ENCODE results near the gene ATP8B3. TPM values are rescaled to one million over a fixed set of nuclear protein-coding genes. Genes with fewer than 3 reads are reported as not detected.

The ATP8B3 gene
- total and polyA plus RNA-seq, 10 of the 15 experiments (the other 5 are each of a cell fraction or from before 2014, with no cell fraction given): 0.13 to 1.7 (median 0.52) TPM

- 61% methylated on average over 19 of the region's 19 CpGs for WGBS (ENCODE audit: insufficient coverage, insufficient replicate concordance, low lambda C conversion rate, missing lambda C conversion rate)
Measured at GRCh38 chr19:1810439-1811160, 1.5 kb downstream of the ATP8B3 start.

More at GRCh38 chr19:1810439-1811160, 1.5 kb downstream of the ATP8B3 start:
- Histone ChIP-seq H3K27ac (ENCODE audit: control insufficient read depth, insufficient read depth) (no peak overlapping the region), H3K9ac (ENCODE audit: control insufficient read depth, insufficient read depth, low read length) (no peak overlapping the region), H4K20me1 (ENCODE audit: control insufficient read depth, insufficient read depth) (no peaks in the 10 kb centered on the region), H2AFZ (ENCODE audit: control insufficient read depth, low read depth, low read length) (no peak overlapping the region), H3K27me3 (replicated peaks in 1 of 2; ENCODE audit: control insufficient read depth in 2 of 2, insufficient read depth in 2 of 2, low read length in 1 of 2) (no peaks in the 10 kb centered on the region), H3K9me3 (replicated peaks; ENCODE audit: control insufficient read depth, insufficient read depth, low read length) (no peaks in the 10 kb centered on the region), H3K79me2 (ENCODE audit: control insufficient read depth, insufficient read depth, low read length) (no peaks in the 10 kb centered on the region), H3K4me1 (ENCODE audit: control insufficient read depth, insufficient read depth, low read length) (peaks cover 3% of the 10 kb centered on the region; the same call in 1 of the 2 replicates), H3K4me3 (no peak overlapping the region), H3K4me2 (ENCODE audit: control insufficient read depth, insufficient read depth) (no peak overlapping the region), H3K36me3 (ENCODE audit: control insufficient read depth in 2 of 2, insufficient read depth in 2 of 2, low read length in 1 of 2) (no peaks in the 10 kb centered on the region)
- POLR2A ChIA-PET: interaction anchor here (0.6 kb wide), 1 partner anchor 198 kb away, joined by 3 read pairs; no protein-coding TSS in a partner anchor
- in situ Hi-C loops (cut with MboI): no loop called here
- SMC1A ChIA-PET (ENCODE audit: uncharacterized antibody, unreplicated experiment): no interaction called here
- intact Hi-C loops (cut with micrococcal nuclease; ENCODE audit: unreplicated experiment): no loop called here
- TF ChIP-seq, protein P1, sequence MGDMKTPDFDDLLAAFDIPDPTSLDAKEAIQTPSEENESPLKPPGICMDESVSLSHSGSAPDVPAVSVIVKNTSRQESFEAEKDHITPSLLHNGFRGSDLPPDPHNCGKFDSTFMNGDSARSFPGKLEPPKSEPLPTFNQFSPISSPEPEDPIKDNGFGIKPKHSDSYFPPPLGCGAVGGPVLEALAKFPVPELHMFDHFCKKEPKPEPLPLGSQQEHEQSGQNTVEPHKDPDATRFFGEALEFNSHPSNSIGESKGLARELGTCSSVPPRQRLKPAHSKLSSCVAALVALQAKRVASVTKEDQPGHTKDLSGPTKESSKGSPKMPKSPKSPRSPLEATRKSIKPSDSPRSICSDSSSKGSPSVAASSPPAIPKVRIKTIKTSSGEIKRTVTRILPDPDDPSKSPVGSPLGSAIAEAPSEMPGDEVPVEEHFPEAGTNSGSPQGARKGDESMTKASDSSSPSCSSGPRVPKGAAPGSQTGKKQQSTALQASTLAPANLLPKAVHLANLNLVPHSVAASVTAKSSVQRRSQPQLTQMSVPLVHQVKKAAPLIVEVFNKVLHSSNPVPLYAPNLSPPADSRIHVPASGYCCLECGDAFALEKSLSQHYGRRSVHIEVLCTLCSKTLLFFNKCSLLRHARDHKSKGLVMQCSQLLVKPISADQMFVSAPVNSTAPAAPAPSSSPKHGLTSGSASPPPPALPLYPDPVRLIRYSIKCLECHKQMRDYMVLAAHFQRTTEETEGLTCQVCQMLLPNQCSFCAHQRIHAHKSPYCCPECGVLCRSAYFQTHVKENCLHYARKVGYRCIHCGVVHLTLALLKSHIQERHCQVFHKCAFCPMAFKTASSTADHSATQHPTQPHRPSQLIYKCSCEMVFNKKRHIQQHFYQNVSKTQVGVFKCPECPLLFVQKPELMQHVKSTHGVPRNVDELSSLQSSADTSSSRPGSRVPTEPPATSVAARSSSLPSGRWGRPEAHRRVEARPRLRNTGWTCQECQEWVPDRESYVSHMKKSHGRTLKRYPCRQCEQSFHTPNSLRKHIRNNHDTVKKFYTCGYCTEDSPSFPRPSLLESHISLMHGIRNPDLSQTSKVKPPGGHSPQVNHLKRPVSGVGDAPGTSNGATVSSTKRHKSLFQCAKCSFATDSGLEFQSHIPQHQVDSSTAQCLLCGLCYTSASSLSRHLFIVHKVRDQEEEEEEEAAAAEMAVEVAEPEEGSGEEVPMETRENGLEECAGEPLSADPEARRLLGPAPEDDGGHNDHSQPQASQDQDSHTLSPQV (IDR thresholded peaks at IDR 0.05): no peak
- TF ChIP-seq NR2C1 (IDR thresholded peaks at IDR 0.05) (no peak), KLF5 (IDR thresholded peaks at IDR 0.05; ENCODE audit: partially characterized antibody) (no peak), MYC (IDR thresholded peaks at IDR 0.05; ENCODE audit: insufficient read depth, insufficient read length, insufficient replicate concordance, low read length, severe bottlenecking) (no peak), CHD2 (IDR thresholded peaks at IDR 0.05; ENCODE audit: borderline replicate concordance, low read depth, low read length) (no peak), REST (IDR thresholded peaks at IDR 0.05; ENCODE audit: low read depth, low read length) (no peak), MAX (IDR thresholded peaks at IDR 0.05; ENCODE audit: low read depth, low read length) (no peak), MTA2 (IDR thresholded peaks at IDR 0.05; ENCODE audit: low read depth) (no peak), ETV6 (conservative IDR thresholded peaks at IDR 0.05 in 1 of 2, IDR thresholded peaks at IDR 0.05 in 1 of 2; ENCODE audit: borderline replicate concordance in 1 of 2, low read depth in 1 of 2) (no peak), CREB1 (IDR thresholded peaks at IDR 0.05; ENCODE audit: low read depth) (no peak)
- TF ChIP-seq, protein P2, sequence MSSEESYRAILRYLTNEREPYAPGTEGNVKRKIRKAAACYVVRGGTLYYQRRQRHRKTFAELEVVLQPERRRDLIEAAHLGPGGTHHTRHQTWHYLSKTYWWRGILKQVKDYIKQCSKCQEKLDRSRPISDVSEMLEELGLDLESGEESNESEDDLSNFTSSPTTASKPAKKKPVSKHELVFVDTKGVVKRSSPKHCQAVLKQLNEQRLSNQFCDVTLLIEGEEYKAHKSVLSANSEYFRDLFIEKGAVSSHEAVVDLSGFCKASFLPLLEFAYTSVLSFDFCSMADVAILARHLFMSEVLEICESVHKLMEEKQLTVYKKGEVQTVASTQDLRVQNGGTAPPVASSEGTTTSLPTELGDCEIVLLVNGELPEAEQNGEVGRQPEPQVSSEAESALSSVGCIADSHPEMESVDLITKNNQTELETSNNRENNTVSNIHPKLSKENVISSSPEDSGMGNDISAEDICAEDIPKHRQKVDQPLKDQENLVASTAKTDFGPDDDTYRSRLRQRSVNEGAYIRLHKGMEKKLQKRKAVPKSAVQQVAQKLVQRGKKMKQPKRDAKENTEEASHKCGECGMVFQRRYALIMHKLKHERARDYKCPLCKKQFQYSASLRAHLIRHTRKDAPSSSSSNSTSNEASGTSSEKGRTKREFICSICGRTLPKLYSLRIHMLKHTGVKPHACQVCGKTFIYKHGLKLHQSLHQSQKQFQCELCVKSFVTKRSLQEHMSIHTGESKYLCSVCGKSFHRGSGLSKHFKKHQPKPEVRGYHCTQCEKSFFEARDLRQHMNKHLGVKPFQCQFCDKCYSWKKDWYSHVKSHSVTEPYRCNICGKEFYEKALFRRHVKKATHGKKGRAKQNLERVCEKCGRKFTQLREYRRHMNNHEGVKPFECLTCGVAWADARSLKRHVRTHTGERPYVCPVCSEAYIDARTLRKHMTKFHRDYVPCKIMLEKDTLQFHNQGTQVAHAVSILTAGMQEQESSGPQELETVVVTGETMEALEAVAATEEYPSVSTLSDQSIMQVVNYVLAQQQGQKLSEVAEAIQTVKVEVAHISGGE (CRISPR knock-in tag; IDR thresholded peaks at IDR 0.05): no peak
- DNase-seq (ENCODE audit: low read depth, low spot score): no peak
- ATAC-seq: no peak
- CTCF ChIA-PET: interaction anchor here (1.2 kb wide), 1 partner anchor 10 kb away, joined by 4 read pairs; no protein-coding TSS in a partner anchor
- no peak for FAIRE-seq
- no TSS peak for BruUV-seq (replicated peaks)
- RAD21 ChIA-PET (ENCODE audit: unreplicated experiment): interaction anchor here (1.0 kb wide), 1 partner anchor 220 kb away, joined by 3 read pairs; no protein-coding TSS in a partner anchor

Data from GM12878 (cell line).